Caco-2 (cell line): ENCODE data around the gene SLC25A17. TPM values are rescaled to one million over a fixed set of nuclear protein-coding genes. Genes with fewer than 3 reads are reported as not detected.

Experiments used
- BruUV-seq: library from RNA; stranded (reverse); fragments of 400-500 nt; replicated peaks from 2 replicates; lab custom pipeline; 2021; lab: Mats Ljungman, UMichigan
- CTCF ChIA-PET: fragments of 300-600 bp; sonication (Branson Sonifier 250); formaldehyde crosslinking; loops from one replicate; lab custom pipeline; 2022; ENCODE audit warnings: antibody characterized with exemption; lab: Charles Lee
- POLR2A ChIA-PET: fragments of 300-600 bp; sonication (Branson Sonifier 250); formaldehyde crosslinking; loops from one replicate; lab custom pipeline; 2022; ENCODE audit warnings: antibody characterized with exemption; lab: Charles Lee
- DNase-seq, 2 experiments: peaks; one replicate each; pipeline versions ENCODE4 v3.0.0 to v3.0.0-alpha.2; 2020 to 2022
- H3K27me3 ChIP-seq: replicated peaks from 2 replicates; pipeline ENCODE4 v1.6.0; 2011; ENCODE audit warnings: low read length; ENCODE audit not compliant: control insufficient read depth, insufficient read depth
- H3K36me3 ChIP-seq: 2 replicates; pipeline ENCODE4 v1.5.1; 2011; ENCODE audit warnings: low read length; ENCODE audit not compliant: control insufficient read depth, insufficient read depth
- H3K4me1 ChIP-seq: fragments of 250-450 bp; sonication (Bioruptor Pico); 2 replicates; pipeline ENCODE4 v1.5.1; 2020; ENCODE audit warnings: mild to moderate bottlenecking
- H3K4me3 ChIP-seq: 2 replicates; pipeline ENCODE4 v1.5.1; 2011; ENCODE audit warnings: low read depth, mild to moderate bottlenecking, control low read depth, low read length
- H3K9me3 ChIP-seq: fragments of 250-450 bp; sonication (Bioruptor Pico); 2 replicates; pipeline ENCODE4 v1.5.1; 2020; ENCODE audit warnings: mild to moderate bottlenecking, moderate library complexity
- H3K27ac Mint-ChIP-seq: one replicate; pipeline ENCODE4 v1.8.0; 2022; ENCODE audit warnings: mixed read lengths; ENCODE audit not compliant: unreplicated experiment
- H3K27me3 Mint-ChIP-seq: one replicate; pipeline ENCODE4 v1.8.0; 2022; ENCODE audit warnings: mixed read lengths; ENCODE audit not compliant: insufficient read depth, unreplicated experiment
- H3K36me3 Mint-ChIP-seq: one replicate; pipeline ENCODE4 v1.8.0; 2022; ENCODE audit warnings: mild to moderate bottlenecking, mixed read lengths; ENCODE audit not compliant: insufficient read depth, unreplicated experiment
- H3K4me1 Mint-ChIP-seq: one replicate; pipeline ENCODE4 v1.8.0; 2022; ENCODE audit warnings: low read depth, mixed read lengths; ENCODE audit not compliant: unreplicated experiment
- H3K4me3 Mint-ChIP-seq: one replicate; pipeline ENCODE4 v1.8.0; 2022; ENCODE audit warnings: mild to moderate bottlenecking, moderate library complexity, mixed read lengths; ENCODE audit not compliant: unreplicated experiment
- H3K9me3 Mint-ChIP-seq: one replicate; pipeline ENCODE4 v1.8.0; 2022; ENCODE audit warnings: mixed read lengths; ENCODE audit not compliant: unreplicated experiment
- intact Hi-C: fragments of 100-400 bp; cut with micrococcal nuclease; formaldehyde crosslinking; loops from one replicate; pipeline ENCODE4 v1.10.0; 2022; ENCODE audit not compliant: unreplicated experiment
- total RNA-seq: library from RNA; stranded (reverse); gene quantifications from 2 replicates; pipeline ENCODE4 v1.2.3, GENCODE V29; 2022
- TF ChIP-seq, protein P1 (sequence below), 2 experiments: fragments of 200-600 bp in 1 of 2; IDR thresholded peaks; 1 replicate in 1 of 2; 2 replicates in 1 of 2; pipeline versions ENCODE4 v1.5.1 to v1.8.0; 2011 to 2022; ENCODE audit warnings: antibody characterized with exemption in 1 of 2, control low read depth in 1 of 2, inconsistent platforms in 1 of 2, low read depth in 1 of 2, low read length in 1 of 2, mild to moderate bottlenecking in 1 of 2, moderate library complexity in 1 of 2; ENCODE audit not compliant: insufficient read depth in 1 of 2, severe bottlenecking in 1 of 2, unreplicated experiment in 1 of 2

Gene SLC25A17
- total RNA-seq, 1 experiment from 2014 or later: 23.1 TPM

DNA sequence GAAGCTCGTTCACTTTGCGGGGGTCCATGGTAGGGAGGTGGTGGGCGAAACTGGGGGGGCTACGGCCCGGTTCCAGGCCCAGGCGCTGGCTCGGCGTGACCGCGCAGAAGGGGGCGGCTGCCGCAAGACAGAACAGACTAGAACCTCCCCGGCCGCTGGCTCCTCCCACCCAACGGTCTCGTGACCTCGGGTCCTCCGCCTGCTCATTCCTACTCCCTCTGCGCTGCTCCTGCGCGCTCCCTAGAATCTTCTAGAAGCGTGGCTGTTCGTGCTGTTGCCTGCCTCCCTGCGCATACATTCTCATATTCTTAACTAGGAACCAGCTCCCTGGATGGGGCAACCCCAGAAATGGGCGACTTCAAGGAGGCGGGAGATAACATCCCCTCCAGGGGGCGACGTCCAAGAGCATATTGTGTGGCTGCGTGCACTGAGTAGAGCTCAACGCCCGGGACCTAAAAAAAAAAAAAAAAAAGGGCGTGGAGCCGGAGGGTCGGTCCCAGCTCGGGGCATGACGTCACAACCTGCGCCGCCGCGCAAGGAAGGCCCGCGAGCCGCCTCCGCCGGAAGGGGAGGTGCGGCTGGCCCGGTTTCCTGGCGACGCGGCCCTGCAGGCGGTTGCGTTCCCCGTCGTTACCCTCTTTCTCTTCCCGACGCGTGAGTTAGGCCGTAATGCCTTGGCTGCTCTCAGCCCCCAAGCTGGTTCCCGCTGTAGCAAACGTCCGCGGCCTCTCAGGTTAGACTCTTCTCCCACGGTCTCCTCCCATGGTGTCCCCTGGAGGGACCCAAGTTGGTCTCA, 37.6 kb upstream of the SLC25A17 start, which contains the start of the genes ST13 and XPNPEP3:
Gene ST13 (minus strand): TSS at position 127 of the 796 bp plus-strand sequence. CDS start 99 bp downstream, at position 28.
Gene XPNPEP3 (plus strand): TSS at position 636 of the 796 bp plus-strand sequence. CDS start 34 bp downstream, at position 670.
- CTCF ChIA-PET: interaction anchor here (0.6 to 2.6 kb wide), 5 partner anchors 42 to 174 kb away, joined by 3 to 16 read pairs (median 4); no protein-coding TSS in a partner anchor

DNA sequence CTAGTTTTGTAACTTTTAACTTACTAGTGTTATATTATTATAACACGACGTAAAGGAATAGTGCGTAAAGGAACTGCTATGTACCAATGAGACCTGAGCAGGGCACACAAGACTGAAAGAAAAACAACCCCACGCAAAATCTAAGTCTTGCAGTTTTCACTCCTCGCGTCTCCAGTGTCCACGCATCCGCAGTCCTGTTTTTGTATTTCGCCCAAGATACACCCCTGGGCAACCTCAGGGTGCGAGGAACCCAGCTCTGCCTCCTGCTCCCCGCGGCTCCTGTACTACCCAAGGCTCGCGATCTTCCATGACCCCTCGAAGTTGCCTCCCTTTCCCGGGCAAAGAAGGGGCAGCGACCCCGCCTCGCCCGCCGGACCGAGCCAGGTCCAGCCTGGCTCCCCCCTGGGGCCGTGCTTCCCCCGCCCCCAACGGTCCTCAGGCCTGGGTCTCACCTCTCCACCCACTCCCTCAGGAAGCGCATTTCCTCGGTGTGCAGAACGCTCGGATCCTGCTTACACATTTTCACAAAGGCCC, 36.9 kb upstream of the SLC25A17 start:
- H3K4me3 Mint-ChIP-seq: peak overlapping the region; percentile 98
- no peaks in the 10 kb centered on the region for H3K9me3 Mint-ChIP-seq
- Histone ChIP-seq H3K36me3 (no peaks in the 10 kb centered on the region; the same call in 1 of the 2 replicates), H3K27me3 (no peaks in the 10 kb centered on the region), H3K4me3 (peak overlapping the region; percentile 56), H3K4me1 (peaks cover 37% of the 10 kb centered on the region), H3K9me3 (no peaks in the 10 kb centered on the region)
- TF ChIP-seq, protein P1, sequence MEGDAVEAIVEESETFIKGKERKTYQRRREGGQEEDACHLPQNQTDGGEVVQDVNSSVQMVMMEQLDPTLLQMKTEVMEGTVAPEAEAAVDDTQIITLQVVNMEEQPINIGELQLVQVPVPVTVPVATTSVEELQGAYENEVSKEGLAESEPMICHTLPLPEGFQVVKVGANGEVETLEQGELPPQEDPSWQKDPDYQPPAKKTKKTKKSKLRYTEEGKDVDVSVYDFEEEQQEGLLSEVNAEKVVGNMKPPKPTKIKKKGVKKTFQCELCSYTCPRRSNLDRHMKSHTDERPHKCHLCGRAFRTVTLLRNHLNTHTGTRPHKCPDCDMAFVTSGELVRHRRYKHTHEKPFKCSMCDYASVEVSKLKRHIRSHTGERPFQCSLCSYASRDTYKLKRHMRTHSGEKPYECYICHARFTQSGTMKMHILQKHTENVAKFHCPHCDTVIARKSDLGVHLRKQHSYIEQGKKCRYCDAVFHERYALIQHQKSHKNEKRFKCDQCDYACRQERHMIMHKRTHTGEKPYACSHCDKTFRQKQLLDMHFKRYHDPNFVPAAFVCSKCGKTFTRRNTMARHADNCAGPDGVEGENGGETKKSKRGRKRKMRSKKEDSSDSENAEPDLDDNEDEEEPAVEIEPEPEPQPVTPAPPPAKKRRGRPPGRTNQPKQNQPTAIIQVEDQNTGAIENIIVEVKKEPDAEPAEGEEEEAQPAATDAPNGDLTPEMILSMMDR (IDR thresholded peaks at IDR 0.05; ENCODE audit: insufficient read depth in 1 of 2, low read depth in 1 of 2, low read length in 1 of 2, severe bottlenecking in 1 of 2, unreplicated experiment in 1 of 2): no peak
- CTCF ChIA-PET: interaction anchor here (0.6 to 2.6 kb wide), 4 partner anchors 43 to 173 kb away, joined by 3 to 16 read pairs (median 4); no protein-coding TSS in a partner anchor
- peaks cover 6% of the 10 kb centered on the region for H3K4me1 Mint-ChIP-seq
- peak in 1 of 2 experiments; percentile 37 for DNase-seq
- no TSS peak for BruUV-seq
- intact Hi-C loops: loop anchor here (5.0 kb wide), 1 partner anchor 41 kb away; no protein-coding TSS in a partner anchor
- H3K36me3 Mint-ChIP-seq: peaks cover 38% of the 10 kb centered on the region
- POLR2A ChIA-PET: interaction anchor here (0.5 to 2.2 kb wide), 16 partner anchors 10 to 1091 kb away, joined by 3 to 19 read pairs (median 7); partner anchors contain the start of genes CENPM and RBX1
- peak overlapping the region; percentile 100 for H3K27ac Mint-ChIP-seq
- H3K27me3 Mint-ChIP-seq: no peaks in the 10 kb centered on the region

More for the DNA sequence above, 37.6 kb upstream of the SLC25A17 start, which contains the start of the genes ST13 and XPNPEP3:
- H3K4me1 ChIP-seq: peaks cover 37% of the 10 kb centered on the region
- POLR2A ChIA-PET: interaction anchor here (0.5 to 2.2 kb wide), 26 partner anchors 10 to 1090 kb away, joined by 3 to 19 read pairs (median 5); partner anchors contain the start of genes CENPM, RBX1 and TEF
- Mint-ChIP-seq H3K4me1 (peaks cover 6% of the 10 kb centered on the region), H3K27ac (peak within 1 kb of the TSS; percentile 100), H3K27me3 (no peaks in the 10 kb centered on the region), H3K4me3 (peak within 1 kb of the TSS; percentile 98), H3K9me3 (no peaks in the 10 kb centered on the region), H3K36me3 (peaks cover 34% of the 10 kb centered on the region)
- no TSS peak for BruUV-seq
- H3K27me3 ChIP-seq: no peaks in the 10 kb centered on the region
- TF ChIP-seq, protein P1 (IDR thresholded peaks at IDR 0.05; ENCODE audit: insufficient read depth in 1 of 2, low read depth in 1 of 2, low read length in 1 of 2, severe bottlenecking in 1 of 2, unreplicated experiment in 1 of 2): peak in 1 of 2 experiments; percentile 31
- intact Hi-C loops: loop anchor here (5.0 kb wide), 1 partner anchor 41 kb away; no protein-coding TSS in a partner anchor
- H3K4me3 ChIP-seq: peak within 1 kb of the TSS; percentile 56
- H3K36me3 ChIP-seq: no peaks in the 10 kb centered on the region; the same call in 1 of the 2 replicates
- DNase-seq: peak; percentile 97
- H3K9me3 ChIP-seq: no peaks in the 10 kb centered on the region
